ENCODE measurements around the gene CSMD2.

Gene CSMD2

GRCh38 chr1:34009340-34009985 lies 155.6 kb downstream of the CSMD2 start:
- no peak overlapping the region for H2AK5ac ChIP-seq (ENCODE audit: low read length)

DNA sequence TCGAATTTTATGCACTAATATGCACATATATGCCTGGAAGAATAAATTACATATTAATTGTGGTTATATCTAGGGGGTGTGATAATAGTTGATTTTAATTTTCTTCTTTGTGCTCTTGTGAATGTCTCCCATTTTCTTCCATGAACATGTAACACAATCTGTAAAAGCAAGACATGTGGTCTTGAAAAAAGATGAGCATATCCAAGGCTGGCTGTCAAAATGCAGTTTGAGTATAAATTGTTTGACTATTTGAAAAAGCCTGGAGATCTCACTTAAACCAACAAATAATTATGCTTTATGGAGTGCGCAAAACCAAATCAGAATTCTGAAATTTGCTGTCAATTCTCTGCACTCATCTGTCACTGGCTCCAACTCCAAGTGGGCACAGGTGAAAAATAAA lies 157.3 kb downstream of the CSMD2 start:
- Histone ChIP-seq H2AK5ac (ENCODE audit: low read length) (no peak overlapping the region), H3K18ac (ENCODE audit: low read length) (no peak overlapping the region), H3K36me3 (ENCODE audit: control insufficient read depth, insufficient read depth, low read length) (no peaks in the 10 kb centered on the region), H3K27ac (ENCODE audit: low read depth, low read length) (no peak overlapping the region), H3K79me2 (ENCODE audit: control insufficient read depth, insufficient read depth, low read length) (no peaks in the 10 kb centered on the region), H3K4ac (ENCODE audit: low read depth, low read length) (no peak overlapping the region), H2BK5ac (ENCODE audit: low read length) (no peak overlapping the region), H3K27me3 (ENCODE audit: insufficient read depth, low read length, poor library complexity) (no peaks in the 10 kb centered on the region), H2BK120ac (ENCODE audit: low read depth, low read length) (no peak overlapping the region), H3K4me2 (ENCODE audit: low read length) (no peak overlapping the region), H4K5ac (ENCODE audit: low read length) (no peak overlapping the region), H4K8ac (ENCODE audit: low read depth, low read length) (no peak overlapping the region), H3K23ac (ENCODE audit: low read length) (no peak overlapping the region), H2BK15ac (replicated peaks; ENCODE audit: low read depth) (no peak overlapping the region), H3K79me1 (ENCODE audit: low read length) (no peaks in the 10 kb centered on the region), H3K56ac (ENCODE audit: low read length) (no peak overlapping the region), H3K4me1 (ENCODE audit: control insufficient read depth, low read depth, low read length) (no peaks in the 10 kb centered on the region), H3K4me3 (ENCODE audit: low read length) (no peak overlapping the region), H3K9ac (ENCODE audit: low read length) (no peak overlapping the region)
- no CpG with 5 or more reads among the region's 2 CpGs for WGBS (ENCODE audit: extremely low coverage, insufficient coverage, low lambda C conversion rate)
- DNase-seq, result no peak

More at GRCh38 chr1:34009340-34009985, 155.6 kb downstream of the CSMD2 start:
- Histone ChIP-seq H3K79me2 (ENCODE audit: control insufficient read depth, insufficient read depth, low read length) (no peaks in the 10 kb centered on the region), H3K4me3 (ENCODE audit: low read length) (no peak overlapping the region), H4K8ac (ENCODE audit: low read depth, low read length) (no peak overlapping the region), H3K27me3 (ENCODE audit: insufficient read depth, low read length, poor library complexity) (no peaks in the 10 kb centered on the region), H3K56ac (ENCODE audit: low read length) (no peak overlapping the region), H3K9ac (ENCODE audit: low read length) (no peak overlapping the region), H3K36me3 (ENCODE audit: control insufficient read depth, insufficient read depth, low read length) (no peaks in the 10 kb centered on the region), H2BK5ac (ENCODE audit: low read length) (no peak overlapping the region), H3K4me1 (ENCODE audit: control insufficient read depth, low read depth, low read length) (no peaks in the 10 kb centered on the region), H2BK120ac (ENCODE audit: low read depth, low read length) (no peak overlapping the region), H3K4me2 (ENCODE audit: low read length) (no peak overlapping the region), H3K18ac (ENCODE audit: low read length) (no peak overlapping the region), H3K4ac (ENCODE audit: low read depth, low read length) (no peak overlapping the region), H2BK15ac (replicated peaks; ENCODE audit: low read depth) (no peak overlapping the region), H3K79me1 (ENCODE audit: low read length) (no peaks in the 10 kb centered on the region), H4K5ac (ENCODE audit: low read length) (no peak overlapping the region), H3K27ac (ENCODE audit: low read depth, low read length) (no peak overlapping the region), H3K23ac (ENCODE audit: low read length) (no peak overlapping the region)
- no peak for DNase-seq
- no CpG with 5 or more reads among the region's 5 CpGs for WGBS (ENCODE audit: extremely low coverage, insufficient coverage, low lambda C conversion rate)

- no peaks in the 10 kb centered on the region for H3K36me3 ChIP-seq (ENCODE audit: control insufficient read depth, insufficient read depth, low read length)
- H3K79me1 ChIP-seq (ENCODE audit: low read length), result no peaks in the 10 kb centered on the region
- H3K27ac ChIP-seq (ENCODE audit: low read depth, low read length), result no peak overlapping the region
- no peaks in the 10 kb centered on the region for H3K4me1 ChIP-seq (ENCODE audit: control insufficient read depth, low read depth, low read length)
- H3K23ac ChIP-seq (ENCODE audit: low read length), result no peak overlapping the region
- no peak overlapping the region for H3K18ac ChIP-seq (ENCODE audit: low read length)
- no peak overlapping the region for H2AK5ac ChIP-seq (ENCODE audit: low read length)
- no peaks in the 10 kb centered on the region for H3K79me2 ChIP-seq (ENCODE audit: control insufficient read depth, insufficient read depth, low read length)
- DNase-seq, result no peak
- no peak overlapping the region for H2BK15ac ChIP-seq (replicated peaks; ENCODE audit: low read depth)
- H3K56ac ChIP-seq (ENCODE audit: low read length), result no peak overlapping the region
- no peak overlapping the region for H2BK120ac ChIP-seq (ENCODE audit: low read depth, low read length)
- H3K9ac ChIP-seq (ENCODE audit: low read length), result no peak overlapping the region
- H3K4ac ChIP-seq (ENCODE audit: low read depth, low read length), result no peak overlapping the region
- no peak overlapping the region for H2BK5ac ChIP-seq (ENCODE audit: low read length)
- no CpG with 5 or more reads among the region's 2 CpGs for WGBS (ENCODE audit: extremely low coverage, insufficient coverage, low lambda C conversion rate)
- no peak overlapping the region for H3K4me2 ChIP-seq (ENCODE audit: low read length)
- no peaks in the 10 kb centered on the region for H3K27me3 ChIP-seq (ENCODE audit: insufficient read depth, low read length, poor library complexity)
- H4K8ac ChIP-seq (ENCODE audit: low read depth, low read length), result no peak overlapping the region
- H4K5ac ChIP-seq (ENCODE audit: low read length), result no peak overlapping the region
- H3K4me3 ChIP-seq (ENCODE audit: low read length), result no peak overlapping the region
These were observed 159.7 kb downstream of the CSMD2 start for GRCh38 chr1:34005309-34005708.

- Histone ChIP-seq H3K4me1 (ENCODE audit: control insufficient read depth, low read depth, low read length) (no peaks in the 10 kb centered on the region), H3K23ac (ENCODE audit: low read length) (no peak overlapping the region), H3K4ac (ENCODE audit: low read depth, low read length) (no peak overlapping the region), H2BK5ac (ENCODE audit: low read length) (no peak overlapping the region), H2BK120ac (ENCODE audit: low read depth, low read length) (no peak overlapping the region), H3K27ac (ENCODE audit: low read depth, low read length) (no peak overlapping the region), H3K79me2 (ENCODE audit: control insufficient read depth, insufficient read depth, low read length) (no peaks in the 10 kb centered on the region), H3K79me1 (ENCODE audit: low read length) (no peaks in the 10 kb centered on the region), H3K4me2 (ENCODE audit: low read length) (no peak overlapping the region), H3K9ac (ENCODE audit: low read length) (no peak overlapping the region), H4K5ac (ENCODE audit: low read length) (no peak overlapping the region), H4K8ac (ENCODE audit: low read depth, low read length) (no peak overlapping the region), H3K27me3 (ENCODE audit: insufficient read depth, low read length, poor library complexity) (no peaks in the 10 kb centered on the region), H2BK15ac (replicated peaks; ENCODE audit: low read depth) (no peak overlapping the region), H3K56ac (ENCODE audit: low read length) (no peak overlapping the region), H3K36me3 (ENCODE audit: control insufficient read depth, insufficient read depth, low read length) (no peaks in the 10 kb centered on the region), H3K18ac (ENCODE audit: low read length) (no peak overlapping the region), H2AK5ac (ENCODE audit: low read length) (no peak overlapping the region), H3K4me3 (ENCODE audit: low read length) (no peak overlapping the region)
- DNase-seq, result no peak
- no CpG with 5 or more reads among the region's 2 CpGs for WGBS (ENCODE audit: extremely low coverage, insufficient coverage, low lambda C conversion rate)
These were observed 162.2 kb downstream of the CSMD2 start for GRCh38 chr1:34002810-34003209.

DNA sequence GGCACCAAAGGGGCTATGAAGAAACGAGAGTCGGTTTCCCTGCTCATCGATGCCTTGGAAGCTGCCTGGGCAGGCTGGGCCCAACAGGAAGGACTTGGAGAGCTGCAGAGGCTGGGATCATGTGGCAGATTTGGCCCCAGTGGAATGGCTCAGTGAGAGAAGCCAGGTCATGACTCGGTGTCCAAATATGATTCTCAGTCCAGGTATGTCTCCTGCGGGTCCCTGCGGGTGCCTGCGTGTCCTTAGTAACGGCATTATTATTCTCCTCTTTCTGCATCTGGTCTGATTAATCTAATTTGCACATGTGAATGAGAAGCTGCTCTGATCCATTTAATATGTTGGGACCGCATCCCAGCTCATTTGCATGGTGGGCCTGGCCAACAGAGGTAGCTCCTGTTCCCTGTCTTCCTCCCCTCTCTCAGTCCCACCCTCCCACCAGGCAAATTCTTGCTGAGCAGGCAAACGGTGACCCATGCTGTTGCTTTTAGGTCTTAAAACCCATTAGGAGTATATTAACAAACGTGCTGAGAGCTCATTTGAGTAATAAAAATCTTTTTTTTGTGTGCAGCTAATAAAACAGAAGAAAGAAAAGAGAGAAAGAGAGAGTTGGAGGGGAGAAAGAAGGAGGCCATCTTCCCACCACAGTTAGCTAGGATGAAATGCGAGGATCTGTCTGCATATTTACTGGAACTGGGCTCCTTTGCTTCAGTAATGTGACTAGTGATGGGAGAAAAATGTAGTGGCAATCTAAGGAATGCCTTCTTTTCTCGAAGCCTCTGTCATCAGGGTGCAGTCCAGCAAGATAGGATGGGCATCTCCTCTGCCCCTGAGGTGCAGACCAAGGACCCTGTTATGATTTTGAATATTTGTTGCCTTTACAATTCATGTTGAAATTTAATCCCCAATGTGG lies 167.6 kb downstream of the CSMD2 start:
- Histone ChIP-seq H3K9ac (ENCODE audit: low read length) (no peak overlapping the region), H3K4me2 (ENCODE audit: low read length) (no peak overlapping the region), H2BK15ac (replicated peaks; ENCODE audit: low read depth) (no peak overlapping the region), H3K18ac (ENCODE audit: low read length) (no peak overlapping the region), H4K5ac (ENCODE audit: low read length) (no peak overlapping the region), H2BK120ac (ENCODE audit: low read depth, low read length) (no peak overlapping the region), H3K23ac (ENCODE audit: low read length) (no peak overlapping the region), H3K4me3 (ENCODE audit: low read length) (no peak overlapping the region), H3K4ac (ENCODE audit: low read depth, low read length) (no peak overlapping the region), H3K4me1 (ENCODE audit: control insufficient read depth, low read depth, low read length) (no peaks in the 10 kb centered on the region), H2BK5ac (ENCODE audit: low read length) (no peak overlapping the region), H3K27me3 (ENCODE audit: insufficient read depth, low read length, poor library complexity) (no peaks in the 10 kb centered on the region), H3K36me3 (ENCODE audit: control insufficient read depth, insufficient read depth, low read length) (no peaks in the 10 kb centered on the region), H3K27ac (ENCODE audit: low read depth, low read length) (no peak overlapping the region), H3K56ac (ENCODE audit: low read length) (no peak overlapping the region), H4K8ac (ENCODE audit: low read depth, low read length) (no peak overlapping the region), H3K79me2 (ENCODE audit: control insufficient read depth, insufficient read depth, low read length) (no peaks in the 10 kb centered on the region), H3K79me1 (ENCODE audit: low read length) (no peaks in the 10 kb centered on the region), H2AK5ac (ENCODE audit: low read length) (no peak overlapping the region)
- WGBS (ENCODE audit: extremely low coverage, insufficient coverage, low lambda C conversion rate), result no CpG with 5 or more reads among the region's 13 CpGs
- DNase-seq, result no peak

All from mesendoderm (in vitro differentiated cells).